Heart left ventricle (tissue), 13 donors: ENCODE measurements around the gene EPB41L2.

Experiments
- POLR2A ChIP-seq, 2 donors: fragments of 450-650 bp; IDR thresholded peaks; one replicate each; pipeline ENCODE4 v1.6.1; 2017; ENCODE audit warnings: antibody characterized with exemption in 2 of 2, mild to moderate bottlenecking in 2 of 2, moderate library complexity in 2 of 2
- TF ChIP-seq, protein P1 (sequence below), 12 donors: fragments of 200-600 bp; sonication (generic) in 4 of 12; IDR thresholded peaks; one replicate each; pipeline versions ENCODE4 v1.5.0 to v1.8.0; 2018 to 2022; ENCODE audit warnings: antibody characterized with exemption in 12 of 12, mild to moderate bottlenecking in 5 of 12
- donor health status: ischemic (EF 13 %, LVEDD 7.1; RV severe dilation, severe dysfunction).
- donor health status: DM: no; HTN: yes; CAD: no.
- donor health status: DM: no; HTN: no; CAD: no.
- donor health status: ischemic (EF 25% LVEDD 6.9; RV normal size, moderate dysfunction).
- donor health status: ischemic (EF 25% LVEDD 5.7; RV mildly dilated, moderate dysfunction).
- donor health status: ischemic (EF 35%, LVEDD 5.7; RV mildly dilated, moderate dysfunction).
- donor health status: nonischemic (EF 11% LVEDD 7.7; RV severe dilation, severe dysfunction).
- donor health status: DM: yes; HTN: yes; CAD: no.
- donor health status: PGD.
- donor health status: ischemic (EF 29% LVEDD 5.4; RV normal size, mild dysfunction).
- donor health status: nonischemic (EF 23%, LVEDD 6.1; RV moderate dilation, normal function).

DNA sequence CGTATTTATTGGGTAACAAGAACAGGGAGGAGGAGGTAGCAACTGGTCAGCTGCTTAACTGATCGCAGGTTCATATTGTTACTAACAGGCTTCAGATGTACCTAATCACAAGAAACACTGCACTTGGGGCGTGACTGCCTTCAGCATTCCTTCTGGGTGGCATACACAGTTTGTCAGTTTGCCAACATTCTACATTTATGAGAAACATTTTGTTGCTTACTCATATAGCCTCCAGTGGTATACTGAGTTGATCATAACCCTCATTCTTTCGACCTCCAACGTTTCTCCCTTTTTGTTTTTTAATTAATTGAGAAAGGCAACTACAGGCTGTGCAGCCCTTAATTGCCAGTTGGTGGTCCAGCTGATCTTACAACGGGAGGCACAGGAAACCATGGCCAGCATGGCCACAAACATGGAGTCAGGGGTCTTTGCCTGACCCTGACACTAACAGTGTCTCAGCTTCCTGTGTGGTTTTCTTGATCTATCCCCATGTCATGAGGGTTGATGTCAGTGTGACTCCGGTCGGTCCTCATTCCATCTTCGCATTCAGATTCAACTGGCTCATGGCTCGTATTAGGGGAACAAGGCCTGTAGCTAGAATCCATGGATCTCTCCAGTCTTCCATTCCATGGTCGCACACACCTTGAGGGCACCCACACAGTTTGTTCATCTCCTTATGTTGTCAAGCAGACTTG lies 9.4 kb downstream of the EPB41L2 start:
- TF ChIP-seq, protein P1, sequence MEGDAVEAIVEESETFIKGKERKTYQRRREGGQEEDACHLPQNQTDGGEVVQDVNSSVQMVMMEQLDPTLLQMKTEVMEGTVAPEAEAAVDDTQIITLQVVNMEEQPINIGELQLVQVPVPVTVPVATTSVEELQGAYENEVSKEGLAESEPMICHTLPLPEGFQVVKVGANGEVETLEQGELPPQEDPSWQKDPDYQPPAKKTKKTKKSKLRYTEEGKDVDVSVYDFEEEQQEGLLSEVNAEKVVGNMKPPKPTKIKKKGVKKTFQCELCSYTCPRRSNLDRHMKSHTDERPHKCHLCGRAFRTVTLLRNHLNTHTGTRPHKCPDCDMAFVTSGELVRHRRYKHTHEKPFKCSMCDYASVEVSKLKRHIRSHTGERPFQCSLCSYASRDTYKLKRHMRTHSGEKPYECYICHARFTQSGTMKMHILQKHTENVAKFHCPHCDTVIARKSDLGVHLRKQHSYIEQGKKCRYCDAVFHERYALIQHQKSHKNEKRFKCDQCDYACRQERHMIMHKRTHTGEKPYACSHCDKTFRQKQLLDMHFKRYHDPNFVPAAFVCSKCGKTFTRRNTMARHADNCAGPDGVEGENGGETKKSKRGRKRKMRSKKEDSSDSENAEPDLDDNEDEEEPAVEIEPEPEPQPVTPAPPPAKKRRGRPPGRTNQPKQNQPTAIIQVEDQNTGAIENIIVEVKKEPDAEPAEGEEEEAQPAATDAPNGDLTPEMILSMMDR (IDR thresholded peaks at IDR 0.05): no peak
- no peak for TF ChIP-seq POLR2A (IDR thresholded peaks at IDR 0.05)
